Stimulated activated memory B cell treated with anti-CD40 and anti-IgM and Interleukin-4, amounts not matched to agents 10 μg/mL and 1 μg/mL and 100 μg/mL, for 72 hours (primary cell): ENCODE measurements around the gene ABCC4.

Experiments
- ATAC-seq: fragments of 150-1000 bp; cut with Tn5 transposase; 2 replicates; pipeline ENCODE4 v1.10.0; 2021
- H3K27ac Mint-ChIP-seq: one replicate; pipeline ENCODE4 v1.8.0; 2022; ENCODE audit warnings: mild to moderate bottlenecking, mixed read lengths
- H3K27me3 Mint-ChIP-seq: one replicate; pipeline ENCODE4 v1.8.0; 2022; ENCODE audit warnings: mixed read lengths
- H3K36me3 Mint-ChIP-seq: one replicate; pipeline ENCODE4 v1.8.0; 2022; ENCODE audit warnings: mixed read lengths
- H3K4me1 Mint-ChIP-seq: one replicate; pipeline ENCODE4 v1.8.0; 2022; ENCODE audit warnings: mixed read lengths
- H3K4me3 Mint-ChIP-seq: one replicate; pipeline ENCODE4 v1.8.0; 2022; ENCODE audit warnings: mild to moderate bottlenecking, moderate library complexity, mixed read lengths
- H3K9me3 Mint-ChIP-seq: one replicate; pipeline ENCODE4 v1.8.0; 2022; ENCODE audit warnings: mixed read lengths

Gene ABCC4

DNA sequence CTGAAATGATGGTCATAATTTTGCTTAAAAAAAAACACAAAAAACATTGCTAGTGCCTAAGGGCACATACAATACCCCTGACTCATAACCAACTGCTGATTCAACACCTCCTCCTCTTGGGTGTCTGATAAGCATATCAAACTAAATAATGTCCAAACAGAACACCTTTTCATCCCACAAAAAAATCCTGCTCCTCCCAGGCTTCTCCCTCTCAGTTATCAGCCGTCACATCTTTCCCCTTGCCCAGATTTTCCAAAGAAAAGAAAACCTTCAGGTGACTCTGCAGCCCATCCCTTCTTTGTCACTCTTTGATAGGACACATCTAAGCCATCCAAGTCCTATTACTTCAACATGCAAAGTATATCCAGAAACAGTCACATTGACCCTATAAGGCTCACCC is 46.9 kb downstream of the ABCC4 start:
- Mint-ChIP-seq H3K27ac (no peak overlapping the region), H3K9me3 (peaks cover 3% of the 10 kb centered on the region), H3K36me3 (peaks cover 17% of the 10 kb centered on the region), H3K27me3 (no peaks in the 10 kb centered on the region), H3K4me1 (peaks cover 38% of the 10 kb centered on the region), H3K4me3 (no peak overlapping the region)
- ATAC-seq: no peak

DNA sequence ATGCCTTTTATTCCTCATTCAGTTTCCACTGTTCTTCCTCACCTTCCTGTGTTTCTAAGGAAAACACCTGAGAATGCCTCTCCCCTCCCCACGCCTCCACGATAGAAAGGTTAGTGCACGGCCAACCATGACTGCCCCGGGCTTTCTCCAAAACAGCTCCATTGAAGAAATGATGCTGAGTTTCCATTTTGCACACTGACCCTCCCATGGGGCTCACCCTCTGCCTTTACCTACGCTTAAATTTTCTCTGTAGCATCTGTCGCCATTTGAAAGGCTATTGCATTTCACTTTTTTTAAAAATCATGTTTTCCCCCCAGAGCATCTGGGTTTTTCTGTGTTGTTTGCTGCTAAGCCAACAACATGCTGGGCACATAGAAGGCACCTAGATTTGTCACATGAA is 48.2 kb downstream of the ABCC4 start:
- Mint-ChIP-seq H3K27me3 (no peaks in the 10 kb centered on the region), H3K9me3 (peaks cover 3% of the 10 kb centered on the region), H3K4me1 (peaks cover 37% of the 10 kb centered on the region), H3K36me3 (peaks cover 10% of the 10 kb centered on the region), H3K4me3 (no peak overlapping the region), H3K27ac (peak overlapping the region; percentile 24)
- peak; percentile 72 for ATAC-seq

DNA sequence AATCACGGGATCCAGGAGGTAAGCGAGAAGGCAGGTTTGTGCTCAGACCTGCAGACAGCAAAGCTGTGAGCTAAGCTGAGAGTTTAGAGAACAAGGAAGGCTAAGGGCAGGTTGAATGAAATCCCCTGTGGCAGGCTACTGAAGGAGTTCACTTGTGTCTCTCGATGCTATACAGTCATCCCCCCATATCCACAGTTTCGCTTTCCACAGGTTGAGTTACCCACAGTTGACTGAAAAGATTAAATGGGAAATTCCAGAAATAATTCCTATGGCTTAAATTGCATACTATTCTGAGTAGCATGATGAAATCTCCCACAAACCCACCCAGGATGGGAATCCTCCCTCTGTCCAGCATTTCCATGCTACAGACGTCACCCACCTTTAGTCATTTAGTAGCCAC is 49.6 kb downstream of the ABCC4 start:
- Mint-ChIP-seq H3K4me3 (no peak overlapping the region), H3K27ac (peak overlapping the region; percentile 73)

DNA sequence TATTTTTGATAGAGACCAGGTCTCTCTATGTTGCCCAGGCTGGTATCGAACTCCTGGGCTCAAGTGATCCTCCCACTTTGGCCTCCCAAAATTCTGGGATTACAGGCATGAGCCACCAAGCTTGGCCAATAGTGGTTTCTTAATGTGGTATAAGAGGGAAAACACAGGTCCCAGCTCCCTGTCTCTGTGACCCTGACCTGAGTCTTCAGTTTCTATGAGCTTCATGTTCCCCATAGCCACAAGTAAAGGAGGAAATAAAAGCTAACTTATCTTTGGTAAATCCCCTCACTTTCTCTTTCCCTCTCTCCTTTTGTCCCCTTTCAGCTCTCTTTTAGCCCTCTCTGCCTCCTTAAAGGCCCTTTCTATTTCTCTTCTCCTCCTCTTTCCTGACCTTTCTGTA is 50.3 kb downstream of the ABCC4 start:
- peaks cover 3% of the 10 kb centered on the region for H3K9me3 Mint-ChIP-seq
- peaks cover 25% of the 10 kb centered on the region for H3K36me3 Mint-ChIP-seq
- H3K27me3 Mint-ChIP-seq: no peaks in the 10 kb centered on the region
- peaks cover 38% of the 10 kb centered on the region for H3K4me1 Mint-ChIP-seq
- no peak overlapping the region for H3K4me3 Mint-ChIP-seq
- H3K27ac Mint-ChIP-seq: peak overlapping the region; percentile 73
- no peak for ATAC-seq

More for the DNA sequence above, 49.6 kb downstream of the ABCC4 start:
- ATAC-seq: peak; percentile 27
- peaks cover 3% of the 10 kb centered on the region for H3K9me3 Mint-ChIP-seq
- H3K4me1 Mint-ChIP-seq: peaks cover 37% of the 10 kb centered on the region
- H3K36me3 Mint-ChIP-seq: peaks cover 19% of the 10 kb centered on the region
- no peaks in the 10 kb centered on the region for H3K27me3 Mint-ChIP-seq

DNA sequence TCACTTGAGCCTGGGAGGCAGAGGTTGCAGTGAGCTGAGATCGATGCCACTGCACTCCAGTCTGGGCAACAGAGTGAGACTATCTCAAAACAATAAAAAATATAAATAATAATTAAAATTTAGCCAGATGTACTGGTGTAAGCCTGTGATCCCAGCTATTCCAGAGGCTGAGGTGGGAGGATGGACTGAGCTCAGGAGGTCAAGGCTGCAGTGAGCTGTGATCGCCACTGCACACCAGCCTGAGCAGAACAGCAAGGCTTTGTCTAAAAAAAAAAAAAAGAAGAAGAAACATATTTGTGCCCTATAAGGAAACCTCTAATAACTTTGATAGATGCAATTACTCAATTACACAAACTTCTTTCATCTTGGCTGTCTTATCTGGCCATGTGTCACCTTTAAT is 52.3 kb downstream of the ABCC4 start:
- Mint-ChIP-seq H3K9me3 (no peaks in the 10 kb centered on the region), H3K27me3 (no peaks in the 10 kb centered on the region), H3K36me3 (peaks cover 31% of the 10 kb centered on the region), H3K4me3 (no peak overlapping the region), H3K27ac (no peak overlapping the region), H3K4me1 (peaks cover 48% of the 10 kb centered on the region)
- no peak for ATAC-seq

DNA sequence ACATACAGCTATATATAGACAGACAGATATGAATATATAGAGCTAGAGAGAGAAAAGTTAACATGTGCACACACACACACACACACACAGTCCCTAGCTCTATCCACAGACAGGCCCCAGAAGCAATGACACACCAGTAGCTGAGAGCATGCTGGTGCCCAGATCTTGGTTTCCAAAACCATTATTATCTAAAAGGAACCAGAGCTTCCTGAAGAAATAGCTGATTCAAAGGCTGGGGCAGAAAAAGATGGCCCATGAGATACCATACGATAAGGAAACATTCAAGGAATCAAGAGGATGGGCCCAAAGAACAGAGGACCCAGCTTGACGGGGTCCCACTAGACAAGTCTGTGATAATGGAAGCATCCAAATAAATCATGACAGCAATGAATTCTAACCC is 53.4 kb downstream of the ABCC4 start:
- H3K4me1 Mint-ChIP-seq: peaks cover 43% of the 10 kb centered on the region
- H3K27ac Mint-ChIP-seq: no peak overlapping the region
- no peak overlapping the region for H3K4me3 Mint-ChIP-seq
- no peaks in the 10 kb centered on the region for H3K9me3 Mint-ChIP-seq
- peaks cover 31% of the 10 kb centered on the region for H3K36me3 Mint-ChIP-seq
- no peaks in the 10 kb centered on the region for H3K27me3 Mint-ChIP-seq
- ATAC-seq: no peak

DNA sequence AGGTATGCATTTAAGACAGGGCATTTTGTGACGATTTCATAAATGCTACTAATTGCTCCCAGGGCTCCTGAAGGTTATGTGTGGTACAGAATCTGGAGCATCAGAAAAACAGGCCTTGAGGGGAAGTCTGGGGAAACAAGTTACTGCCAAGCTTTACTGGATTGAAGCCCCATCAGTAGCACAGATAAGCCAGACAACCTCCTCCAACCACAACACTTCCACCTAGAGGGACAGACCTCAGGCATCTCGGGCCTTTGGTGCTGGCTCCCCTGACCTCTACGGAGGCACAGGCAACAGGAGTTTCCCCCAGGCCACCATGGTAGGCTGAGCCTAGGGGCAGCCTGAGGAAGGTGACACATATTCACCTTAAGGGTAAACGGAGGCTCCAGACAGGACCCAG is 54.1 kb downstream of the ABCC4 start:
- H3K36me3 Mint-ChIP-seq: peaks cover 31% of the 10 kb centered on the region
- H3K9me3 Mint-ChIP-seq: no peaks in the 10 kb centered on the region
- no peaks in the 10 kb centered on the region for H3K27me3 Mint-ChIP-seq
- no peak overlapping the region for H3K4me3 Mint-ChIP-seq
- no peak for ATAC-seq
- H3K27ac Mint-ChIP-seq: no peak overlapping the region
- peaks cover 36% of the 10 kb centered on the region for H3K4me1 Mint-ChIP-seq

DNA sequence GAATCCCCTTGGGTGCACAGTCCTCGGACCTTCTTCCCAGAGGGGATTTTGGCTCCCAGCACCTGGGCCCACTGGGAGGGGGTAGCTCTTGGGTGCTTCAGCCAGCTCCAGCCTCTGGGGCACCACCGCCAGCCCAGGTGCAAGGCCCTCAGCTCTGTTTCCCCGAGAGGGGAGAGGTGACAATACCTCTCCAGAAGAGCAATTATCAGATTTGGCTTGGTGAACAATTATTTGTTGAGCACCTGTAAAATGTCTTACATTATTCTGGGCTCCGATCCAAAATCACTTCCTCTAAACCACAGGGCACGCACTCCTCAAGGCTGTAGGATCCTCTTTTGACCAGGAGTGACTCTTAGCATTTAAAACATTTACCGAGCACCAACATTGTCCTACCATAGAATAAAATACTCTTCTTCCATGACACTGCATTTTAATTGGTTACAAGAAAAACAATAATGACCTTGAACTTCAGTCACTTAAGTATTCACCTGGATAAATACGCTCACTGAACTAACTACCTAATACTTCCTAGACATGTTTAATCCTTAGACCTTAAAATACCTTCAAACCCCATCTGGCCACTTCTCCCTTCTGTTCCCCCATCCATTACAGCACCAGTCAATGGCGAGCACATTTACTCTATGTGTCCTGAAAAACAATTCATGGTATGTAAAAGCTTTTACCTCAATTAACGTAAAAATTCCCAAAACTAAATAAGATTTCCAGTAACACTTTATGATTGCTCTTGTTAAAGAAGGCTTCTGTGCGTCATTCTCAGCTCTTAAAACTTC is 54.8 kb downstream of the ABCC4 start:
- ATAC-seq: no peak
- H3K4me3 Mint-ChIP-seq: no peak overlapping the region
- H3K27ac Mint-ChIP-seq: no peak overlapping the region
- H3K9me3 Mint-ChIP-seq: no peaks in the 10 kb centered on the region
- peaks cover 29% of the 10 kb centered on the region for H3K4me1 Mint-ChIP-seq
- peaks cover 36% of the 10 kb centered on the region for H3K36me3 Mint-ChIP-seq
- no peaks in the 10 kb centered on the region for H3K27me3 Mint-ChIP-seq

DNA sequence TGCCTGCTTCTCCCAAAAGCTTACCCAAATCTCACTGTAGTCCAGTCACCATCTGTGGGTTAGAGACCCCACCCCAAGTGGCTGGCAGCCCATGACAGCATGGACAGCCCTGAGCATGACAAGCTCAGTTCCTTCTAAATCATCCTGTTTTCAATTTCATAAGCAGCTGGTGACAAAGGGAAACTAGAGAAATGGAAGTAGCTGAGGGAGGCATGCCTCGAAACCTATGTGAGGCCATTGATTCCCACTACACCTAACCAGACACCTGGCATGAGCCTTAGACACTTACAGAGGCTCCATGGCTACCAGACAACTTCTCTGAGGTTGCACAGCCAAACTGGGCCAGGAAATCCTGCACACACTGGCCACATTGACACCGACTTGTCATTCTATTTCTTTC is 56.2 kb downstream of the ABCC4 start:
- Mint-ChIP-seq H3K36me3 (peaks cover 44% of the 10 kb centered on the region), H3K4me1 (peaks cover 22% of the 10 kb centered on the region), H3K4me3 (no peak overlapping the region), H3K27me3 (no peaks in the 10 kb centered on the region), H3K27ac (no peak overlapping the region), H3K9me3 (no peaks in the 10 kb centered on the region)
- peak; percentile 32 for ATAC-seq

DNA sequence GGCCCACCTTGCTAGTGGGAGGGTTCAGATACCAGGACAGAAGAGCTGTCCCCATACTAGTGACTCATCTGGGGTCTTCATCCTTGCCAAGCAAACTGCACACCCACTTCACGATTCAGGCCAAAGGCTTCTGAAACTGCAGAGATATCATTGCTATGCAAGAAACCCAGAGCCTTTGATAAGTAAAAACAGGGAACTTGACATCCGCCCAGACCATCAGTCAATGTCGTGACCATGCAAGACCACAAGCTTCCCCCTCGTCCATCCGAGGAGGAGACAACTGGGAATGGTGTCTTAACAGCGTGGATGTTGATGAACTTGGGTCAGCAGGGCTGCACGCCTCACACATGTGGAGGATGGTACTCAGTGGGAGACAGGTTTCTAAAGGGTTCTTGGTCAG is 58.0 kb downstream of the ABCC4 start:
- Mint-ChIP-seq H3K4me3 (no peak overlapping the region), H3K9me3 (no peaks in the 10 kb centered on the region), H3K27ac (no peak overlapping the region), H3K4me1 (peaks cover 32% of the 10 kb centered on the region), H3K36me3 (peaks cover 49% of the 10 kb centered on the region), H3K27me3 (no peaks in the 10 kb centered on the region)
- ATAC-seq: no peak

DNA sequence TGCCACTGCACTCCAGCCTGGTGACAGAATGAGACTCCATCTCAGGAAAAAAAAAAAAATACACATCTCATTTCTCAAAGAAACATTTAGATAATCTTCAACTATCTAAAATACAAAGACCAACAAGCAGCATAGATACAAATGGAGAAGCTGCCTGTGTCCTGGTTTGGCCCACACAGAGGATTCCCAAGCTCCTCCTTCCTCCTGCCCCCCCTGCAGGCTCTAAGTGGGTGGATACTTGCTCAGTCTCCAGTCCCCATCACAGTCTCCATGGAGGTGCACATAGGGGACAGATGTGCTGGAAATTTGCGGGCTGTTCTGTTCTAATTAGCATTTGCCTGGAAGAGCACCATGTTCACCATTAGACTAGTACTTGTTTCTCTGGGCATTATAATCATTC is 59.9 kb downstream of the ABCC4 start:
- ATAC-seq: no peak
- Mint-ChIP-seq H3K9me3 (no peaks in the 10 kb centered on the region), H3K36me3 (peaks cover 45% of the 10 kb centered on the region), H3K27me3 (no peaks in the 10 kb centered on the region), H3K4me3 (no peak overlapping the region), H3K4me1 (peaks cover 45% of the 10 kb centered on the region), H3K27ac (no peak overlapping the region)

DNA sequence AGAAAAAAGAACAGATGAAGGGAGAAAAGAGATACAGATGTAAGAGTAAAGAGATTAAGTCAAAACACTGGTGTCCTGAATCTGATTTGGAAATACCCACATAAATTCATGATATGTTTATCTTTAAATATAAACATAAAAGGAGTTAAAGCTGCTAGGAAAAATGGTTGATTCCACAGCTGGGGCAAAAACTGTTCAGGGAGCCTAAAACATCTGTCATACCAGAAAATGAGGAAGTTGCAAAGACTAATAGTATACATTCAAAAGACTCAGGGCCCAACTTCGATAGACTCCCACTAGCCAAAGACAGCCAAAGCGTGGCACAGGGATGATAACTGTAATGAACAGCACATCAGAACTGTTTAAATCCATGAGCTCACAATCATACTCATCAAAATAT is 62.0 kb downstream of the ABCC4 start:
- peaks cover 30% of the 10 kb centered on the region for H3K36me3 Mint-ChIP-seq
- H3K9me3 Mint-ChIP-seq: no peaks in the 10 kb centered on the region
- no peaks in the 10 kb centered on the region for H3K27me3 Mint-ChIP-seq
- peaks cover 48% of the 10 kb centered on the region for H3K4me1 Mint-ChIP-seq
- no peak overlapping the region for H3K4me3 Mint-ChIP-seq
- ATAC-seq: peak; percentile 62
- peak overlapping the region; percentile 67 for H3K27ac Mint-ChIP-seq

DNA sequence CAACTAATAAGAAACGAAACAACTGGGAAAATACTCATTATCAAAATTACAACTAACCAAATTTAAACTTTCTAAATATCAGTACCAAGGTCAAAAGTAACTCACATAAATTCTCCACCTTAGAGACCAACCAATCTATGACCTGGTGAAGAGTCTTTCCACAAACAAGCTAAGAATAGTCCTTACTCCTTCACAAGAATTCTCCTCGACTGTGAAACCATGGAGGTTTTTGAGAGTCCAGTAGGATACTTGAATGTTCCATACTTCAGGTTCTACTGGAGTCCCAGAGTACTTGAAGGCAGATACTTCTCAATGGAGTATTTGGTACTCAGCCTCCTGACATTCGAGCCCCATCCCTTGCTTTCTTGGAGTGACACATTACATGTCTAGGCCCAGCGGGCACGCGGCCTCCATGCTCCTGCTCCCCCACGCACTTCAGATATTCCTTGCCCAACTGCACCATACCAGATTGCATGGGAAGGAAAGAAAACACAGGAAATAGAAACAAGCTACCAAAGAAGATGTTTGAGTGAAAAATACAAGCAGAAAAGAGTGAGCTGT is 63.9 kb downstream of the ABCC4 start:
- Mint-ChIP-seq H3K4me3 (no peak overlapping the region), H3K27ac (peak overlapping the region; percentile 4), H3K27me3 (no peaks in the 10 kb centered on the region), H3K9me3 (no peaks in the 10 kb centered on the region), H3K36me3 (peaks cover 30% of the 10 kb centered on the region), H3K4me1 (peaks cover 49% of the 10 kb centered on the region)
- ATAC-seq: no peak

DNA sequence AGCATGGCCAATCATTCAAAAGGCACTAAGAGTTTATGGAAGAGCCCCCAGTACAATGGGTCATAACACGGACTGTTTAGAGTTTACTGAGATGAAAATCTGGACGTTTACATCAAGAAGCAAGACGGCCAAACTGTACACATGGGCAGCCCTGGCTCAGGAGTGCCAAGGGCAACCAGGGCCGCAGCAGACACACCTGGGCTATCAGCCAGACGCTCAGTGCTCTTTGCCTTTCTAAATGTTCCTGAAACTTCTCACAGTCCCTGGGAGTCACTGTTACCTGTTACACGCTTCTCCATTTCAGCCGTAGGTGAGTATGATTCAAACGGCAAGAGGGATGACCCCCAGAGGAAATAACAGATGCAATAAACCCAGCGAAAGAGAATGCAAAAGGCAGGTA is 64.5 kb downstream of the ABCC4 start:
- Mint-ChIP-seq H3K9me3 (no peaks in the 10 kb centered on the region), H3K27me3 (no peaks in the 10 kb centered on the region), H3K4me1 (peaks cover 49% of the 10 kb centered on the region), H3K4me3 (no peak overlapping the region), H3K27ac (peak overlapping the region; percentile 31), H3K36me3 (peaks cover 28% of the 10 kb centered on the region)
- no peak for ATAC-seq

DNA sequence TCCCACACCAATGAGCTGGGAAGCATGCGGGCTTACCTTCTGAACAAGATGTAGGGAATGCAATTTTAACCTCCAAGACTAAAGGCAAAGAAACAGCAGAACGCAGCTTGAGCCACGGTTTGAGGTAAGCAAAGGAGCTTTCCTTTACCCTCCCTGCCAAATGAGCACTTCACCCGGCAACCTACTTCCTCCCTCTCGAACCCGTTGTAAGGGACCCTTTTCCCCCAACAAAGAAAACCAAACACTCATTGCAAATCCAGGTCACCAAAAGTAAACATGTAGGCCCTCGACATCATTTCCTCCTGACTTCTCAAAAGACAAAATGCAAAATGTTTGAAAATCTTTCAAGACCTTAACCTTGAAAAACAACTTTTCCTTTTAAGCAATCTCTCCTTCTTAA is 65.3 kb downstream of the ABCC4 start:
- H3K4me1 Mint-ChIP-seq: peaks cover 49% of the 10 kb centered on the region
- H3K27me3 Mint-ChIP-seq: no peaks in the 10 kb centered on the region
- no peaks in the 10 kb centered on the region for H3K9me3 Mint-ChIP-seq
- no peak overlapping the region for H3K4me3 Mint-ChIP-seq
- peaks cover 24% of the 10 kb centered on the region for H3K36me3 Mint-ChIP-seq
- H3K27ac Mint-ChIP-seq: peak overlapping the region; percentile 52
- no peak for ATAC-seq

DNA sequence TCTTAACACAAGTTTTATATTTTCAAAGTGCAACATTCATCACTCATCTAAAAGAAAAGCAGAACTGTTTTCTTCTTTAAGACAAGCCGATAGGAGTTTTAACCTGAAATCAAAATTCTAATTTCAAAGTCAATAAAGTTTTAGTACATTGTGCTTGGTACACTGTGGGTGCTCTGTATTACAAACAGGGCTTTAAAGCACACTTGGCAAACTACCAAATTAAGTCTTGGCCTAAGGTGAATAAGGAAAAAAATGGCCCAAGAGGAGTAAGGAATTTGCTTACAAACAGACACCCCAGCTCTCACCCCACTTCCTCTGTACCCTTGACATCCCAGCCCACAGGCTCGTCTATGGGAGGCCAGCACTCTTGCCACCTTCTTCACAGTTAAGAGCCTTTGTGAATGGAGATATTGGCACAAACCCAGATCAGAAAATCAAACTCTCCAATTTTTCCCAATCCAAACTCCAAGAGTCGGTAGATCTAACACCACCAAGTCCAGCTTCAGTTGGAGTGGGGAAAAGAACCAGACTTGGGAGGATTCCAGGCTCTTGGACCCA is 66.0 kb downstream of the ABCC4 start:
- no peak overlapping the region for H3K4me3 Mint-ChIP-seq
- H3K27ac Mint-ChIP-seq: peak overlapping the region; percentile 52
- H3K9me3 Mint-ChIP-seq: no peaks in the 10 kb centered on the region
- peaks cover 25% of the 10 kb centered on the region for H3K36me3 Mint-ChIP-seq
- no peaks in the 10 kb centered on the region for H3K27me3 Mint-ChIP-seq
- peaks cover 49% of the 10 kb centered on the region for H3K4me1 Mint-ChIP-seq
- ATAC-seq: no peak
